Activated naive CD8-positive, alpha-beta T cell (primary cell): ENCODE results near the gene AKAP11.

ENCODE experiments used
- H3K27ac Mint-ChIP-seq: one replicate; pipeline ENCODE4 v1.8.0; 2021; ENCODE audit warnings: mixed read lengths
- H3K27me3 Mint-ChIP-seq: one replicate; pipeline ENCODE4 v1.8.0; 2021; ENCODE audit warnings: mixed read lengths
- H3K36me3 Mint-ChIP-seq: one replicate; pipeline ENCODE4 v1.8.0; 2021; ENCODE audit warnings: mixed read lengths
- H3K4me1 Mint-ChIP-seq: one replicate; pipeline ENCODE4 v1.8.0; 2021; ENCODE audit warnings: low read depth, mixed read lengths
- H3K4me3 Mint-ChIP-seq: one replicate; pipeline ENCODE4 v1.8.0; 2021; ENCODE audit warnings: mild to moderate bottlenecking, mixed read lengths
- H3K9me3 Mint-ChIP-seq: one replicate; pipeline ENCODE4 v1.8.0; 2021; ENCODE audit warnings: low read depth, mixed read lengths

AKAP11 gene

DNA sequence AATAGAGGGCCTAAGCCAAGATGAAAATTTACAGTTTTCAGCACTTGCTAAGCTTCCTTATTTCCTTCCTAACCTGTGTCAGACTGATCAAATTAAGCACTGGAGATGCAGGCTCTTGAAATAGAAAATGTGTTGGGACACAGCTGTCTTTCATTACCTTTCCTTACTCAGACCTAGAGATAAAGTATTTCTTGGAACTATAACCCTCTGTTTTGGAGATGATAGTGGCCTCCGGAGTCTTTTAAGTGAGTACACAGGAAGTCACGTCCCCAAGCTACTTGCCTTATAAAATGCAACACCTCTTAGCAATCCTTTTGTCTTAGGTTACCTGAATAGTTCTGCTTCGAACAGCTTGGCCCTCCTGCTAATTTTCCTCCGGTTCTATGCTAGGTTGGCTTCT is 12.4 kb upstream of the AKAP11 start:
- peaks cover 4% of the 10 kb centered on the region for H3K36me3 Mint-ChIP-seq
- H3K4me1 Mint-ChIP-seq = peaks cover 8% of the 10 kb centered on the region
- H3K9me3 Mint-ChIP-seq = no peaks in the 10 kb centered on the region
- H3K4me3 Mint-ChIP-seq = no peak overlapping the region
- H3K27ac Mint-ChIP-seq = no peak overlapping the region
- H3K27me3 Mint-ChIP-seq = no peaks in the 10 kb centered on the region

DNA sequence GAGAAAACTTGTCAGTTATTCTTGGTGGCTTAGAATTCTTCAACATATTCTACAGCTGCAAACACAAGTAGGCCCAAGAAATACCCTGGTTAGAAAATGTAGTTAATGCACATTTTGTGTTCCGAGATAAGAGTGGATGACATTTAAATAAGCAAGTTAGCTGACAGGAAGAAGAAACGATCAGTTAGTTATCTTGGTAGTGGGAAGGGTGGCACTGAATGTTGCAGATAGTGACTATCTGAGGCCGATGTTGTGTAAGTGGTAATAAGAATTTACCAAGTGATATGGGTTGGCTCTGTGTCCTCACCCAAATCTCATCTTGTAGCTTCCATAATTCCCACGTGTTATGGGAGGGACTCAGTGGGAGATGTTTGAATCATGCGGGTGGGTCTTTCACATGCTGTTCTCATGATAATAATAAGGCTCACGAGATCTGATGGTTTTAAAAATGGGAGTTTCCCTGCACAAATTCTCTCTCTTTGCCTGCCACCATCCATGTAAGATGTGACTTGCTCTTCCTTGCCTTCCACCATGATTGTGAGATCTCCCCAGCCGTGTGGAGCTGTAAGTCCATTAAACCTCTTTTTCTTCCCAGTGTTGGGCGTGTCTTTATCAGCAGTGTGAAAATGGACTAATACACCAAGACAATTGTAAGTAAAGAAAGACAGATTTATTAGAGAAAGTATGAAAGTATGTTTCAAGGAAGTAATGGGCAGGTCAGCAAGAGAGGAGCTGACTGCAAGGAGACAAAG is 10.9 kb upstream of the AKAP11 start:
- H3K9me3 Mint-ChIP-seq = no peaks in the 10 kb centered on the region
- H3K36me3 Mint-ChIP-seq = peaks cover 4% of the 10 kb centered on the region
- H3K4me3 Mint-ChIP-seq = no peak overlapping the region
- no peaks in the 10 kb centered on the region for H3K27me3 Mint-ChIP-seq
- H3K27ac Mint-ChIP-seq = no peak overlapping the region
- peaks cover 8% of the 10 kb centered on the region for H3K4me1 Mint-ChIP-seq

DNA sequence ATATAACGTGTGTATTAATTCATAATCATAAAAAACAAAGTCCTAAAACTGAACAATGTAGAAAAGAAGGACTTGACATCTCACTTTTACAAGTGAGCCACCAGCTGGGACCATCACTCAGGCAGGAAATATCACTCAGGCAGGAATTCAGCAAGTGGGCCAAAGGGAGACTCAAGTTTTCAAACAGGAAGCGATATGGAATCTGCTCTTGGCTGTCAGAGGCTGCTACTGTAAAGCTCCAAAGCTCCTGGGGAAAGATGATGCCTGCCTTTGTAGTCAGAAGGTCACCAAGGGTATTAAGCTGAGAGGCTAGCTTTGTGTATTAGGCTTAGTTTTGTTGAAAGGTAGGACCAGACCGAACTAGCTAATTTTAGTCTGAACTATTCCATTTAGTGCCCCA is 5.5 kb upstream of the AKAP11 start:
- Mint-ChIP-seq H3K27ac (no peak overlapping the region), H3K27me3 (no peaks in the 10 kb centered on the region), H3K9me3 (no peaks in the 10 kb centered on the region), H3K36me3 (no peaks in the 10 kb centered on the region), H3K4me3 (no peak overlapping the region), H3K4me1 (peaks cover 13% of the 10 kb centered on the region)

DNA sequence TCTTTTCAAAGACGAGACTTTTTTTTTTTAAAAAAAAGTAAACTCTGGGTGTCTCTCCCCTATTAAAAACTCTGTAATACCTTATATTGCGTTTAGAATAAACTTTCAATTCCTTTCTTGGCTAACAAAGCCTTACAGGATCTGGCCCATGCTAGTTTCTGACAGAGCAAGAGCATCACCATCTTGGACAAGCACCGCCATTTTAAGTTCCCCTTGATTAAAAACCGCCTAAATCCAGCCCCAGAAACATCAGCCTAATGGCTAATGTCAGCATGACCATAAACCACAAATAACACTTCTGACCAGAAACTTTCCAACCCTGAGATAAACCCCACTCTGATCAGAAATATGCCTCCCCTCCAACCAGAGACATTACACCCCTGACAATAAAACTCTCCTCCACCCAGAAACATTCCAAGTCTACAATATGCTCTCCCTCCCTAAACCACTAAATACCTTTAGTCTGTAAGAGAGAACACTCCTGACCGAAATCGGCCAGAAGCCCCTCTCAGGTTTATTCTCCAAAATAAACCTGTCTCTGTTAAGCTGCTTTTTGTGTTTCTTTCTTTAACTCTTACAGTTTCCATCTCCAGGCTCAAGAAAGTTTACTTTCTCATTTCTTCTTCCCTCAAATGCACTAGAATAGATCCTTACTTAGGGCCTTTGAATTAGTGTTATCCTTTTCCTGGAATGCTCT is 1.6 kb upstream of the AKAP11 start:
- peak overlapping the region; percentile 95 for H3K27ac Mint-ChIP-seq
- peak overlapping the region; percentile 92 for H3K4me3 Mint-ChIP-seq
- H3K36me3 Mint-ChIP-seq = peaks cover 3% of the 10 kb centered on the region
- H3K9me3 Mint-ChIP-seq = no peaks in the 10 kb centered on the region
- H3K4me1 Mint-ChIP-seq = peaks cover 39% of the 10 kb centered on the region
- no peaks in the 10 kb centered on the region for H3K27me3 Mint-ChIP-seq

DNA sequence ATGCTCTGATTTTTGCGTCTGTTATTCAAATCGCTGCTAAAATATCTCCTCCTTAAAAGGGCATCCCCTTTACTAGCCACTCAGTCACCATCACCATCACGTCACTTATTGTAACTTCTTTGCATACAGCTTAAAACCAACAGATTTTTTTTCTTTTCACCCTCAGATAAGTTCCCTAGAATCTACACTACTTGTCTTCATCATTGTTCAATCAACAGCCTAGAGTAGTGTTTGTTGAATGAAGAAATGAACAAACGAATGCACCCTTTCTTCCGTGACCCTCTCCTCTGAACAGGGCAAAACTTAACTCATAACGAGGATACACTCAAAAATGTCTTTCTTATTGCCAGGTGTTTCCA is 1.1 kb upstream of the AKAP11 start:
- no peaks in the 10 kb centered on the region for H3K9me3 Mint-ChIP-seq
- H3K27ac Mint-ChIP-seq = peak overlapping the region; percentile 95
- H3K4me1 Mint-ChIP-seq = peaks cover 44% of the 10 kb centered on the region
- peak overlapping the region; percentile 92 for H3K4me3 Mint-ChIP-seq
- H3K36me3 Mint-ChIP-seq = peaks cover 3% of the 10 kb centered on the region
- no peaks in the 10 kb centered on the region for H3K27me3 Mint-ChIP-seq

DNA sequence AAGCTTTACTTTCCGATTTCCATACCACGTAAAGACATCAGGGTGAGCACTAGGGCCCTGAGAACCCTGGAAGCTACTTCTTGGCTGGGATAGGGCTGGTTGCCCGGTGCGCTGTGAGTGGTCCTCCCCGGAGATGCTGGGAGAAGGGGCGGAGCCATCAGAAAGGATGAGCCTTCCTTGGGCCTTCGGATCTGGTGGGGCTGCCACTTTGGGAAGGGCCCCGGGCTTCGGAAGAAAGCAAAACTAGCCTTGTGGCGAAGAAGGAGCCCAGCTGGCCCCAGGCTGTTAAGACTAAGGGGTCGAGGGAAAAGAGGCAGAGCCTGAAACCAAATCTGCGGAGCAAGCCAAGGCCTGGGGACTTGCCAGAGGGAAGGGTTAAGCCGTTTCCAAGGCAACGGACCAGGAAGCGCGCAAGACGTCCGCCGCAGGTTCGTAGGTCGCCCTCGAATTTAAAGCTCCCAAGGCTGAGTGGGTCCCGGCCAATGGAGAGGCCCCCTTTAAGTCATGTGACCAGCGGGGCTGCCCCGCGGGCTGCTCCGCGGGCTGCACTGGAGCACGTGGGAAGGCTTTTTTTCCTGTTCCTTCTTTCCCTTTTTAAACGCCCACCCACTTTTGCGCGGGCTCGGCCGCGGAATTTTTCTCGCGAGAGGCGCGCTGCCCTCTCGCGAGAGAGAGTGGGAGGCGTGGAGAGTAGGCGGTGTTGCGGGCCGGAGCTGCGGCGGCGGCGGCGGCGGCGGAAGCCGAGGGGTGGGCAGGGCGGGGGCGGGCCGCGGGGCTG is 426 bp upstream of the AKAP11 start:
- H3K9me3 Mint-ChIP-seq = no peaks in the 10 kb centered on the region
- H3K27ac Mint-ChIP-seq = peak overlapping the region; percentile 95
- peaks cover 47% of the 10 kb centered on the region for H3K4me1 Mint-ChIP-seq
- H3K27me3 Mint-ChIP-seq = no peaks in the 10 kb centered on the region
- H3K36me3 Mint-ChIP-seq = peaks cover 3% of the 10 kb centered on the region
- H3K4me3 Mint-ChIP-seq = peak overlapping the region; percentile 92

DNA sequence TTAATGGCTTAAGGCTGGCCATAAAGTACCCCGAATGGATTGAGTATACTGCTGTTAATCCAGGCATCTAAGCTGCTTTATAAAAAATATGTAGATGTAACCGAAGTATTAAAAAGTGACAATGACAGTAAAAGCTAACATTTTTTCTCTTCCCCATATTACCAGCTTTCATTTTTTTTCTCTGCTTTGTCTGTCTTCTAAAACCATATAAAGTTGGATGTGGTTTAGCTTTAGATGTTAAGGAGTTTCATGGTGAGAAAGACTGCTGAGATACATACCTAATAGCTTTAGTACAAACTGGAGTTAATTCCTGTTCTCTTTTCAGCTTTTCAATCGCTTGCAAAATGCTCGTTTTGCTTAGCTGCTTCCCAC is 838 bp downstream of the AKAP11 start:
- H3K27ac Mint-ChIP-seq = peak overlapping the region; percentile 97

DNA sequence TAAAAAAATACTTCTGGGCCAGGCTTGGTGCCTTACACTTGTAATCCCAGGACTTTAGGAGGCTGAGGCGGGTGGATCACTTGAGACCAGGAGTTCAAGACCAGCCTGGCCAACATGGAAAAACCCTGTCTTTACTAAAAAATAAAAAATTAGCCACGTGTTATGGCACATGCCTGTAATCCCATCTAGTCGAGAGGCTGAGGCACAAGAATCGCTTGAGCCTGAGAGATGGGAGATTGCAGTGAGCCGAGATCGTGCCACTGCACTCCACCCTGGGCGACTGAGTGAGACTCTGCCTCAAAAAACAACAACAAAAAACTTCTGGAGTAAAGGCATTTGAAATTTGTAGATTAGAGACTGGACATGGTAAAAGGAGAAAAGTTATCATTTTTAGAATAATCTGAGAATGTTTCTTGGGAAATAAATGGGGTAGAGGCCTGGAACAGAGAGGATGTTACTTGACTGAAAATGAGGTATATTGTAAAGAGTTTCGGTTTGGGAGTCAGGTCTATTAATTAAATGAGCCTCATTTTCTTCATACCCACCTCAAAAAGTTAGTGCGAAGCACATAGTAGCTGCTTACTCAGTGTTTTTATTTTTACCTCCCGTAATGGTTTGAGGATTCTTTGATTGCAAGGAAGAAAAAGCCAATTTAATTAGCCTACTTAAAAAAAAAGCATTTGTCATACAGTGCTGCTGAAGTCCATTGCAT is 2.6 kb downstream of the AKAP11 start:
- H3K4me1 Mint-ChIP-seq = peaks cover 51% of the 10 kb centered on the region
- H3K4me3 Mint-ChIP-seq = peak overlapping the region; percentile 77

More for the DNA sequence above, 838 bp downstream of the AKAP11 start:
- Mint-ChIP-seq H3K4me3 (peak overlapping the region; percentile 98), H3K9me3 (no peaks in the 10 kb centered on the region), H3K27me3 (no peaks in the 10 kb centered on the region), H3K4me1 (peaks cover 51% of the 10 kb centered on the region), H3K36me3 (peaks cover 9% of the 10 kb centered on the region)

DNA sequence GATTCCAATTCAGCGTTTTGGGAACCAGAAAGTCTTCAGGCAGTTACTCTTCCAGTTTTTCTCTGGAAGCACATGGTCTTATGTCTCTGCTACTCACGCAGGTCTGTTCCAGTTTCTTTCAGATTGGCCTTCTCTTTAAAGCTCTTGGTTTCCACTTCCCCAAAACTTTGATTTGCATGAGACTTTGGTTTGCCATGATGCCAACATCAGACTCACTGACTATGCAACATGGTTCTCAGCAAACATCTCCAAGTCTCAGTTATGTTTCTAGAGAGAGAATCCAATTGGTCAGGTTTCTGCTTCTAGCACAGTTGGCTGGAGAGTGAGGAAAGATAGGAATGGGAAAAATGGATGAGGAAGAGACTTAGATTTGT is 3.1 kb downstream of the AKAP11 start:
- Mint-ChIP-seq H3K4me1 (peaks cover 51% of the 10 kb centered on the region), H3K4me3 (peak overlapping the region; percentile 72), H3K9me3 (no peaks in the 10 kb centered on the region), H3K27ac (peak overlapping the region; percentile 85), H3K36me3 (peaks cover 11% of the 10 kb centered on the region), H3K27me3 (no peaks in the 10 kb centered on the region)

More for the DNA sequence above, 2.6 kb downstream of the AKAP11 start:
- Mint-ChIP-seq H3K27ac (peak overlapping the region; percentile 85), H3K36me3 (peaks cover 11% of the 10 kb centered on the region), H3K9me3 (no peaks in the 10 kb centered on the region), H3K27me3 (no peaks in the 10 kb centered on the region)

DNA sequence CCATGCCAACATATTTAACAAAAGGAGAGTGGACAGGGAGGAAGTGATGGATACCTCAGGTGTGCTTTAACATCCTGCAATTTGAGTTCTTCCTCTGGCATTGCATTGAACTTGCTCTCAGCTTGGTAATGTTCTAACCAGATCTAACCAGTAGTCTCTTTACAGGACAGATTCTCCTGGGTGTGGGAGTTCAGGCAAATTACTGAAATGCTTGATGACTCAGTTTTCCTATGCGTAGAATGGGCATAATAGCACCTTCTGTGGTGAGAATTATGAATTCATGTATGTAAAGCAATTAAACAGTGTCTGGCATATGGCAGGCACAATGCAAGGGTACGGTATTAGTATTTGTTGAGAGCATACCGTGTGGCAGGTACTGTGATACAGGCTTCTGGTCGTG is 3.6 kb downstream of the AKAP11 start:
- Mint-ChIP-seq H3K27ac (peak overlapping the region; percentile 85), H3K4me1 (peaks cover 48% of the 10 kb centered on the region), H3K9me3 (no peaks in the 10 kb centered on the region), H3K36me3 (peaks cover 11% of the 10 kb centered on the region), H3K27me3 (no peaks in the 10 kb centered on the region), H3K4me3 (peak overlapping the region; percentile 72)

DNA sequence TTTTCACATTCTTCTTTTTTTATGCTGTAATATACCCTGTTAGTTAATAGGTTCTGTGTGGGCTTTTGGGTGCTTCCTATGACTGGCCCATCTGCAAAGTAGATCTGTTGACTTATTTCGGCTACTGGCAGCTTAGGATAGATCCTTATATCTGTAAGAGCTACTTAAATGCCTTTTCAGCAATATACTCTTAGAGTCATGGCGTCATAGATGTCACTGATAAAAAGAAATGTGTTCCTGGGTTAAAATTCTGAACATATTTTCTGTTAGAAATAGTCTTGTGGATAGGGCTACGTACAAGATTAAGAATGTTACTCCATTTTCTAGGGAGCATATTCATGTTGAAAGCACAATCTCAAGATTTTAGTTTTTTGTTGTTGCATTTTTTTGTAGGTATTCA is 4.7 kb downstream of the AKAP11 start:
- no peaks in the 10 kb centered on the region for H3K9me3 Mint-ChIP-seq
- H3K4me3 Mint-ChIP-seq = peak overlapping the region; percentile 36
- peak overlapping the region; percentile 72 for H3K27ac Mint-ChIP-seq
- H3K36me3 Mint-ChIP-seq = peaks cover 11% of the 10 kb centered on the region
- H3K4me1 Mint-ChIP-seq = peaks cover 37% of the 10 kb centered on the region
- no peaks in the 10 kb centered on the region for H3K27me3 Mint-ChIP-seq

DNA sequence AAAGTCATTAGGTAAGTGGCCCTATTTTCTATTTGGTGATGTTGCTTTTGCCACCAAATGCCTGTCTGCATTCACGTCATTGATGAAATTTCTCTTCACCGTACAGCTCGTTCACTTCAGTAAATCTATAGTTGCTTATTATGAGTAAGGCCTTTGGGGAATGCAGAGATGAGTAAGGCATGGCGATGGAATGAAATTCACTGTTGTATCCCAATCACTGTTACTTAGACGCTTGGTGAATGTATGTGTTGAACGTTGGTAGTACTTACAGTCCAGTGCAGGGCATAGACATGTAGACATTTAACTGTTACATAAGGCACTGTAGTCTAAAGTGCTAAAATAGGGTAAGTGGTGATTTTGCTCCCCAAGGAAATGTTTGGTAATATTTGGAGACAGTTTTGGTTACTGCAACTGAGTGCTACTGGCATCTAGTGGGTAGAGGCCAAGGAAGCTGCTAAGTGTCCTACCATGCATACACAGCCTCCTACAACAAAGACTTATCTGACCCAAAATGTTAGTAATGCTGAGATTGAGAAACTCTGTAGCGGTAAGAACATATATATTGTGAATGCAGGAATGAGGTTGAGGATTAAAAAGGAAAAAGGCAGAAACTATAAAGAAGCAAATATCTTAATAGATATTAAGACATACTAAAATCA is 5.8 kb downstream of the AKAP11 start:
- Mint-ChIP-seq H3K27ac (peak overlapping the region; percentile 43), H3K4me3 (peak overlapping the region; percentile 36), H3K36me3 (peaks cover 11% of the 10 kb centered on the region), H3K4me1 (peaks cover 43% of the 10 kb centered on the region), H3K9me3 (no peaks in the 10 kb centered on the region), H3K27me3 (no peaks in the 10 kb centered on the region)

DNA sequence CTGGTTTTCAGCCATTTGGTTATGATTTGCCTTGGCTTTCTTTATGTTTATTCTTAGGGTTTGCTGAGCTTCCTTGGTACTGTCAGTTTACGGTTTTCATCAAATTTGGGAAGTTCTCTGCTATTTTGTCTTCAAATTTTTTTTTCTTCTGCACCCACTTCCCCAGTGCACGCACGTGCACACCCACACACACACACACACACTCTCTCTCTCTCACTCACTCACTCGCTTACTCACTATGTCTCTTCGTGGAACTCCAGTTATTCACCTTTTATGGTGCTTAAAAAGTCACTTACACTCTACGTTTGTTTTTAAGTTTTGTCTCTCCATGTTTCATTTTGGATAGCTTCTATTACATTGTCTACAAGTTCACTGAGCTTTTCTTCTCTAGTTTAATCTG is 7.1 kb downstream of the AKAP11 start:
- Mint-ChIP-seq H3K27ac (no peak overlapping the region), H3K9me3 (no peaks in the 10 kb centered on the region), H3K36me3 (peaks cover 15% of the 10 kb centered on the region), H3K27me3 (no peaks in the 10 kb centered on the region), H3K4me3 (no peak overlapping the region), H3K4me1 (peaks cover 44% of the 10 kb centered on the region)

DNA sequence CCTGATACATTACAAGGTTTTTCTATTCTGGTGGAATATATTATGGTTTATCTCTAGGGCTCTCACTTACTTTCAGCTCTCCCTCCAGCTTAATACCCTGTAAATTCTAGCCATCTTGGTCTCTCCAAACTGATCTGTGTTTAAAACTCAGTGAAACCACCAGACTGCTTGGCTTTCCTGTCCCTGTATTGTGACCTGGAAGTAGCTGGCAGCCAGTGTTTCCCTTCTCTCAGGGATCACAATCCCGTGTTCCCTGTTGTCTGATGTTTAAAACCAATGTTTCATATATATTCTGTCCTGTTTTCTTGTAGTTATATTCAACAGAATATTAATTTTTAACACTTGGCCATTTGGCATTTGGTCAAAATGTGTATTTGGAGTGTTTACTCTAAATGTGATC is 8.0 kb downstream of the AKAP11 start:
- H3K36me3 Mint-ChIP-seq = peaks cover 15% of the 10 kb centered on the region
- H3K4me3 Mint-ChIP-seq = no peak overlapping the region
- H3K9me3 Mint-ChIP-seq = no peaks in the 10 kb centered on the region
- peaks cover 38% of the 10 kb centered on the region for H3K4me1 Mint-ChIP-seq
- no peak overlapping the region for H3K27ac Mint-ChIP-seq
- H3K27me3 Mint-ChIP-seq = no peaks in the 10 kb centered on the region
